HG03060 (cell line): Measurements from ENCODE around the gene WNT5B.
"Not testable (repeated sequence)": the region's sequence is repeated elsewhere in the genome, so short reads cannot be mapped to it uniquely, and the experiment has no call there.

Experiments
- ATAC-seq: cut with Tn5 transposase; IDR thresholded peaks from one replicate; pipeline ENCODE4 v1.9.1; 2021; ENCODE audit warnings: low read depth, moderate number of reproducible peaks; ENCODE audit not compliant: unreplicated experiment

WNT5B gene

DNA sequence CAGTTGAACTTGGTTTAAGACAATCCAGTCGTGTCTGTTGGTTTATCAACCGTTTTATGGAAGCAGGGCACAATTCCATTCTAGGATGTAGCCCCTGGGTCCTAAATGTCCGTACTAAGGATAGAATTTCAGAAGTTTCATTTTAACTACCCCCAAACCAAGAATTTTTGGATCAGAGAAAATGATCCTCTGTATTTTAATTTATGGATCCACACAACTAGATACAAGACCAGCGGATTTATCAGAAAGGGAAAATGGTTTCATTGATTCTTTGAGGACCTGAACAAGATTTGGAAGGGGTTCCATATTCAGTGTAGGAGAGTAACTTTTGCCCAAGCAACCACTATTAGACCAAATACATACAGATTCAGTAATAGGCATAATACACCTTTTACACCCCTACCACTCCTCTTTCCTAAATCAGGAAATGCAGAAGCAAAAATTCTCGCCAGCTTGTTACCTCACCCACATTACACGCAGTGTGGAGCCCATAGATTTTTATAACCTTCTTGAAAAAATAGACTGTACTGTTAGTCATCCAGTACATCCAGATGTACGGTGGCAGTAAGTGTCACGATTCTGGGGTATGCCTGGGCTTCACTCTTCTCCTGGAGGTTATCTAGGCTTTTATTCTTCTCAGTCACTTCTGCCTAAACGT, 33.2 kb upstream of the WNT5B start:
- no peak for ATAC-seq

DNA sequence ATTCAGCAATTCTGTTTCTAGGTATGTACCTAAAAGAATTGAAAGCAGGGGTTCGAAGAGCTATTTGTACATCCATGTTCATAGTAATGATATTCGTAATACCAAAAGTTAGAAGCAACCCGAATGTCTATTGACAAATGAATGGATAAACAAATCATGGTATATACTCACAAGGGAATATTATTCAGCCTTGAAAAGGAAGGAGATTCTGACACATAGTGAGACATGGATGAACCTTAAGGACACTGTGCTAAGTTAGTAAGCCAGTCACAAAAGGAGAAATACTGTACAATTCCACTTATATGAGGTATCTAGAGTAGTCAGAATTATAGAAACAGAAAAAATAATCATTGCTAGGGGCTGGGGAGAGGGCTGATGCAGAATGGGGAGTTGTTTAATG, 30.3 kb upstream of the WNT5B start:
- ATAC-seq, result no peak

DNA sequence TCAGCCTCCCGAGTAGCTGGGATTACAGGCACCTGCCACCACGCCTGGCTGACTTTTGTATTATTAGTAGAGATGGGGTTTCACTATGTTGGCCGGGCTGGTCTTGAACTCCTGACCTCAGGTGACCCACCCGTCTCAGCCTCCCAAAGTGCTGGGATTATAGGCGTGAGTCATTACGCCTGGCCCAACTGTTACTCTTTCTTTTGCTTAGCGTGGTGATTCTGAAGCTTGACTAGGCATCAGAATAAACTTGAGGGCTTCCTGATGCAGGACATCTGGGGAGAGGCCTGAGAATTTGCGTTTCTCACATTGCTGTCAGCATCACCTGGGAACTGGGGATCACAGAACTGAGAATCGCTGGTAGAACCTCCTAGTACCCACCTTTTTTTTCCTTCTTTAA, 26.3 kb upstream of the WNT5B start:
- ATAC-seq, result not testable (repeated sequence)

DNA sequence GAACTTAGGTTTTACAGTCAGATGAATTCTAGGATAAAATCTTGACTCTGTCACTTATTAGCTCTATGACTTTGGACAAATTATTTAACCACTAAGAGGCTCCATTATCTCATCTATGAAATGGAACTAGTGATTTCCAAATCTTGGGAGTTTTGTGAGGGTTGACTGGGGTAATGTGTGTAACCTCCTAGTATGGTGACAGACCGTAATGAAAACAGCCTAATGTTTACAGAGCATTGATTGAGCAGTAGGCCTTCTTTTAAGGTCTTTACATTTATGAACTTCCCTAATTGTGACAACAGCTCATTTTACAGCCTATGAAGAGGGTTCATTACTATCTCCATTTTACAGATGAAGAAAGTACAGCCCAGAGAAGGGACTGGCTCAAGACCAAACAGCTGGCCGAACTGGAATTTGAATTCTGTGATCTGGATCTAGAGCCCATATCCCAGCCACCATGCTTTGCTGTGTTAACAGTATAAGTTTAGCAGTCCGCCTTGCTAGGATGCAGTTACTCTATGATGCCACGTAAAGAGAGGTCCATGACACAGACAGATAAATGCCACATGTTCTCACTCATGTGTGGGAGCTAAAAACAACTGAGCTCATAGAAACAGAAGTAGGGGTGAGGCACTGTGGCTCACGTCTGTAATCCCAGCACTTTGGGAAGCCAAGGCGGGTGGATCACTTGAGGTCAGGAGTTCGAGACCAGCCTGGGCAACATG, 25.6 kb upstream of the WNT5B start:
- ATAC-seq, result no peak

DNA sequence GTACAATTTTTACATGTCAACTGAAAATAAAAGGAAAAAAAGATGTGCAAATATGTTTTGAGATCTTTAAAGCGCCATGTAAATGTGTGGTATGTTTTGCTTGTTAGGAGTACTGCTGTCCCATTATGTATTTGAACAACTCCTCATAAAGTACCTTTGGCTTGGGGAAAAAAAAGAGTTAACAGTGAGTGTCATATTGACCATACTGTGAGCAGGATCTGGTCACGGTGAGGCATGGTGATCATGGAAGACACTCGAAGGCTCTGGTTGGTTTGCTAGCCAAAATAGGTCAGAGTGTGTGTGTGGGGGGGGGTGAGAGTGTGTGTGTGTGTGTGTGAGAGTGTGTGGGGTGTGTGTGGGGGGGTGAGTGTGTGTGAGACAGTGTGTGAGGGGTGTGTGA, 24.6 kb upstream of the WNT5B start:
- no peak for ATAC-seq

DNA sequence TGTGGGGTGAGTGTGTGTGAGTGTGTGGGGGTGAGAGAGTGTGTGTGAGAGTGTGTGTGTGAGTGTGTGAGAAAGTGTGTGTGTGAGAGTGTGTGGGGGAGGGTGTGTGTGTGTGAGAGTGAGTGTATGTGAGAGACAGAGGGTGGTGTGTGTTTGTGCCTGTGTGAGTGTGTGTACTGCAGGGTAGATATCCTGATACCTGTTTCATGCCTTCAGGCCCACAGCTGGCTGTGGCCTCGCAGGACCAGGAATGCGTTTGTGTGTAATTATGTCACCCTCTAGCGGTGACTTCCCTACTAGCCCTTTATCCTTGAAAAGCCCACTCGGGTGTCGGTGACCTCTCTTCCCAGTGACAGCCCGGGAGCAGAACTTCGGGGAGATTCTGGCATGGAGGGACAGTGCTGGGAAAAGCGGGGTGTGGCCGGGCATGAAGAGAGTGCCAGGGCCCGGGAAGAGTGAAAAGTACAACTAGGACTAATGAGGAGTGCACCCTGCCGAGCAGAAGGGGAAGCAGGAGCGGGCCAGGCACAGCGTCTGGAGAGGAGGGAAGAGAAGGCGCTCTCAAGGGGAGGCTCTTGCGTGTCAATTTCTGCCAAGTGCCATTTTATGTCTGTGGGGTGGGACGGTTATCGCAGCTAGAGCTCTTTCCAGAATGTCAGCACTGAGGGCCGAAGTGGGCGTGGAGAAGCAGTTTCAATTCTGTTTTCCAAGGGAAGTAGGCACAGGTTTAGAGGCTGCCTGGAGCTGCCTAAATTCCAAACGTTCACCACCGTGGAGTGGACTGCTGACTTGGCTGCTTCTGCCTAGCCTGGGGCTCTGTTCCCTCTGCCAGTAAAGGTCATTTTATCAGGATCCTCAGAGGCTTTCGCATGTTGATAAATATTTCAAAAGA, 23.7 kb upstream of the WNT5B start:
- ATAC-seq, result no peak

DNA sequence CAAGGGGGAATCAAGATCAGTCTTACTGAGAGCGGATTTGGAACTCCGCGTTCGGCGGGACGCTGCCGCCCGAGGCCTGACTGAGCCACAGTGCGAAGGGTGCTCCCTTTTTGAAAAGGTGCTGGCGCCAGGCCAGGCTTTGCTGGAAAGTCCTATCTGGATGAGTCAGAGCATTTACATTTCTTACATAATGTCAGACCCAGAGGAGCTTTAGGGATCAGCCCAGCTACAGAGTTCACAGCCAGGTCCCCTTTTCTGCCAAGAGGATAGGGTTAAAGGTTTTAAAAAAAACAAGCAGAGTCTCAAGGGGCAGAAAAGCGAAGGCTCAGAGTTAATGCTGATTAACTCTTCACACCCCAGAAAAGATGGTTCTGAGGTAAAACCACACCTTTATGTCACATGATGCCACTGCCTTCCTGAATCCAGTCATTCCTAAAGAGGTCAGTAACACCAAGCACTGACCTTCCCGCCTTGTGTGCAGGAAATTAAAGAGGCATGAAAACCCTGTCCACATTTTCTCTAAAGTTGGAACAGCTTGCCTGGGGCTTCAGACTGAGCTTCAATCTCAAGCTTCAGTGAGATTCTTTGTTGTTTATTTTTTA, 22.9 kb upstream of the WNT5B start:
- ATAC-seq, result peak; percentile 68

DNA sequence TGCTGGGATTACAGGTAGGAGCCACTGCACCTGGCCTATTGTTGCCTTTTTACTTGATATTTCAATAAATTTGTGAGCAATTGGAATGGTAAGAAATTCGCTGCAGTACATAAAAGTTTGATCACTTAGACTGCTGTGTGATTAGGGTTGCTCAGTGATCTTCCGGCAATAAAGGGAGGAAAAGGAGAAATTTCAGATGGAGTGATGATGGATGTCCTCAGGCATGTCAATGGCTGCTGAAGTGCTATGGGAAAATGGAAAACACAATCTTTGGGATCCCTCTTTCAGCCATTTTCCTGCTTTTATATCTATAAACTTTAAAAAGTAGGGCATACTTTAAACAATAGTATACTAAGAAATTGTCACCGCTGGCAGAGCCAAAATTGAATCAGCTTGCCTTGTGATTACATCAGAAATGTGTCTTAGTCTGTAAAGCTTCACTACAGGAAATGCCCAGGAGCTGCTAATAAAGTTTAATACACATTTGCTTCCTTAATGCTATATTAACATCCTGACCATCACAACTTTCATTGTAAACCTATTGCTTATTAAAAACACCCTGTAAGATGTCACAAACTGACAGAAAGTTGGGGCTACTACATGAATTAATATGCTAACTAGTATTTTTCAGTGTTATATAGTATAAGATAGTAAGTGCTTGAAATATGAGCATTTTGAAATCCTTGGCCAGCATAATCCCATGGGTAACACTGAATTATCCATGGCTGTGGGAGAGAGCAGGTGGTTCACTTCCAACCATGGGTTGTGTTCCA, 20.9 kb upstream of the WNT5B start:
- ATAC-seq, result no peak

DNA sequence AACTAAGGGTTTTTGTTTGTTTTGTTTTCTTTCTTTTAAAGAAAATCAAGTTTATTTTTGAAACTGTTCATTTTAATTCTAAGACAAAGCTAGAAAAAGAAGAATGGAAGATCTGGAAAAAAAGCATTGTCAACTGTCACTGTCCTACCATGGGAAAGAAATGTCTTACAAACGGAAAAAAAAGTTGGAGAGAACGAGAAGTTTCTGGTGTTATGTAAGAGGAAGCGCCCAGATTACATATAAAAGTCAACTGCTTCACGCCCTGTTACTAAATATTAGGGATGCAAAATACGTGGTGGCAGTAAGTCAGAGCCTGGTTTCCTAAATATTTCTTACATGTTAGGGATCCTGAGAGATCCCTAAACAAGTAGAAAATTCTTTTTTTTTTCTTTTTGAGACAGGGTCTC, 20.3 kb upstream of the WNT5B start:
- no peak for ATAC-seq

DNA sequence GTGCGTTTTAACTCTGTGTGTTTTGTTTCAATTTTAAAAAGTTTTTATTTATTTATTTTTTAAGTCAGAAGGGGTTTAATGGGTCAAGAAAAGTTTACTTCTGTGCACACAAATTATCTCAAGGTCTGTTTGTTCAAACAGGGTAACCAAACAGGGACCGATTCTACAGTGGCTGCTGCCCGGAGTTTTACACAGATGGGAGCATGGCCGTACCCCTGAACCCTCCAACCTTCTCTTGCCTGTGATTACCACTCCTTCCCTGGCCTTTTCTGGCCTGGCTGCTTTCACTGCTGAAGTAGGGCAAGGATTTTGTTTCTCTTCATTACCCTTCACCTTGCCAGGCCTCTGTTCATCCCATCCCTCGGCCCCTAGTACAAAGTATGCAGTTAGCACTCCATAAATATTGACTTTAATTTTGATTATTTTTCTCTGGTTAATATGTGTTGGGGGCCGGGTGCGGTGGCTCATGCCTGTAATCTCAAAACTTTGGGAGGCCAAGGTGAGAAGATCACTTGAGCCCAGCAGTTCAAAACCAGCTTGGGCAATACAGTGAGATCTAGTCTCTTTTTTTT, 18.9 kb upstream of the WNT5B start:
- ATAC-seq, result no peak

DNA sequence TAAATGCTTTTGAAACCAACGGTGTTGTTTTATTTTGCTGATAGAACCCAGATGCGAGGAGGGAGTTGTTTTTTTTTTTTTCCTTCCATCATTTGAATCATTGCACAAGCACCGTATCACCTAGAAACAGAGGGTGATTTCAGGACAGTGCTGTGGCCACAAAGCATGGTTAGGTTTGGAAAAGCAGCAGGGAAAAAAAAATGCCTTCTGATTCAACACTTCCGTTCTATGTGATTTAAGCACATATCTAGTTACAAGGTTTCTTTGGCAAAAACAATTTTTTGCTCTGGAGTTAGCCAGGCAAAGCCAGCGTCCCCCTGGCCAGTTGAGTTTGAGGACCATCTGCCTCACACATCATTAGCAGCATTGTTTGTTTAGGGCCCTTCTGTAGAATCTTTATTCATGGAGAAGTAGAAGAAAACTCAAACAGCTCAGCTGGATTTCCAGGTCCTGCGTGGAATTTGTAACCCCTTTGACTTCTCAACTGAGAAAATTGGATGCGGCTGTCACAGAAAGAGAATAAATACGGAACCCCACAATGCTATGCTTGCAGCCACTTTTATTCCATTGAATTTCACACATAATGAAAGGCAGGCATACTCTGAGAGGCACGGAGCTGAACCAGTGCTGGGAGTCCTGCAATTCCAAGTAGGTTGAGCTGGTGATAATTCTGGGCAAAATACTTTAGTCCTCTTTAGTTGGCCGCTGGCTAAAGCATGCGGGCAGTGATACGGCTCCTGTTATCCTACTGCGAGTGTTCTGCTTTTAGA, 17.0 kb upstream of the WNT5B start:
- no peak for ATAC-seq

DNA sequence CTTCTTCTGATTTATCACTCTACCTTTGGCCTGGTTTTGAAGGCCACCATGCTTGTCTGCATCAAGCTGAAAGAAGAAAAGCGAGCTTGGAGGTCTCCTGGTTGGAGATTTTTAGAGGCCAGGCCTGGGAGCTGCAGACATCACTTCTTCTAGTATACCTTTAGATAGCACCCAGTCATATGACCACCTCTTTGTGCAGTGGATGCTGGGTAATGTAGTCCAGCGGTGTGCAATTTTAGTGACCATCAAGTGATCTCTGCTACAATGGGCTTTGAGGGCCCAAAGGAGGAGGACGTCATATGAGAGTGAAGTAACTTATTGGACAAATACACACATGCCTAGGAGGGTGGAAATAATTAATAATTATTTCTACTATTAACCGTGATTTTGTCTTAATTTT, 15.2 kb upstream of the WNT5B start:
- no peak for ATAC-seq

DNA sequence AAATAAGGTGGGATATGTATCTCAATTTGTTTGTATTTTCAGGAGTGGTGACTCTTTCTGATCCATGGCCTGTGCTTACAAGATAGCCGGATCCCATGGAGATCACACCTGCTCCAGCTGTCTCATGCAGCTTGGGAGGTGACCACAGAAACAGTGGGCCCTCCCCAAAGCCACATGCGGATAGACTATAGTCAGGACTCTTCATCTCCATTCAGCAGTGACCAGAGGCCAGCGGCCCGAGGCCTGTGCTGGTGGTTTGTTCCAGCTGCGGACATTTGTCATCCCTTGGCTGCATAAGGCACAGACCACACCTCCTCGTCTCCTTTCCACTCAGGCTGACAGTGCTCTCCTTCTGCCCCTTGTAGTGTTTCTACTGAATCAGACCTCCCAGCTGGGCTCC, 14.7 kb upstream of the WNT5B start:
- no peak for ATAC-seq

DNA sequence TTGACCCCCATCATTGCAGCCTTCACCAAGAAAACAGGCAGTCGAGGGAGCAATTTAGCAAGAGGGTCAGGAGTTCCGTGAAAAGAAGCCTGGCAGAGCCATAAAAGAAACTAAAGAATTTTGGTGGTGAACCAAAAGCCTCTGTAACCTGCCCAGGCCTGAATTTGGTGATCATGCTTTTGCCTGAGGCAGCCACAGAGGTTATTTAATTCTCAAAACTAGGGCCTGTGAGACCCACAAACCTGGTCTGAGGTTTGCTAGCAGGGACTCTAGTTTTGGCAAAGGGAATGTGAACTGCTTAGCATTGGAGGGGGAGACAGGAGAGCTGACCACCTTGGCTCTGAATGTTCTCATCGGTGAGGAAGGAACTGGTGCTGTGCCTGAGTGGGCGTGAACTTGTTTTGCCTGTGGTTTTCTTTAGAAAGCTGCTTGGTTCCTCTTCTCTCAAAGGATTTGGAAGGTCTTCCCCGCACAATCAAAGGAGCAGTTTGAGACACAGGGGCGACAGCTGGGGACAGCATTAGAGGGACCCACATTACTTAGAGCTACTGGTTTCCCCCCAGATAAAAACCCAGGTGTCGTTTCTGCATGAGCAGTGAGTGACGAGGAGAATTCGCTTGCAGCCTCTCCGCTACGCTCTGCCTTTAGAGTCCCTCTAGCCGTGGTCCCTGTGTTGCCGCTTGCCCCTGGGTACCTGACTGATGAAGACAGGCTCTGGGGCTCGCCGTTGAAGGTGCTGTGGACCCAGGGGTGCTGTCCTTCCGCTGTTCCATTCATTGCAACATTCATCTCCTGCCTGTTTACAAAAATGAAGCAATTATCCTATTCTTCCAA, 12.6 kb upstream of the WNT5B start:
- no peak for ATAC-seq

DNA sequence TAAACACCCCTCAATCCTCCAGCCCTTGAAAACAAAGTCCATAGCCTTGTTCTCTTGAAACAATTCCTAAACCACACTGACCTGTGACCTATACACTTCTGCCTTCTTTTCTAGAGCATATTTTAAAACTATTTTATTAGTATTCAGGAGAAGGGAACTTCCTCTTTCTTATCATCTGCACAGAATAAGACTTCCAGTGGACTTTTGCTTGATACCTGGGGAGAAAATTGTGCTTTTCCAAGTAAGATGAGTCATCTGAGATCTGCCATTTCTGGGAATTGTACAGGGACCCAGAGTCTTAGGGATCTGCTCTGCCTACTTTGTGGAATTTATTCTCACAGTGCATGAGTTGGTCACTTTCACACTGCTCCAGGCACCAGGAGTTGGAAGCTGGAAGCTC, 10.5 kb upstream of the WNT5B start:
- no peak for ATAC-seq

DNA sequence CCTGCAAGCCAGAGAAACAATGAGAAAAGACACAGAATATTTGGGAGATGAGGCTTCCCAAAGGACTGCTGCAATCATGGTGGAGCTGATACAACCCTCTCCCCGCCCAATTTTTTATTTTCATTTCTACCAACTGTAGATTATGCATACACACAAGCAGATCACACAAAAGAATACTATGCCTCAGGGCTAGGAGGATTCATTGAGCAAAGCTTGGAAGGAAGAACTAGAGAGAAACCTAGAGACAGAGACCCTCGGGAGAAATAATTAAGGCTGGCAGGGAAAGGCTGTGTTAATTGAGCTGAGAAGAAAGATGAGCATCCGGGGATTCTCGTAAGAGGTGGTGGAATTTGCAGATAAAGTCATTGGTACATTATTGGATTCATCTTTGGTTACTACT, 9.9 kb upstream of the WNT5B start:
- ATAC-seq, result no peak

DNA sequence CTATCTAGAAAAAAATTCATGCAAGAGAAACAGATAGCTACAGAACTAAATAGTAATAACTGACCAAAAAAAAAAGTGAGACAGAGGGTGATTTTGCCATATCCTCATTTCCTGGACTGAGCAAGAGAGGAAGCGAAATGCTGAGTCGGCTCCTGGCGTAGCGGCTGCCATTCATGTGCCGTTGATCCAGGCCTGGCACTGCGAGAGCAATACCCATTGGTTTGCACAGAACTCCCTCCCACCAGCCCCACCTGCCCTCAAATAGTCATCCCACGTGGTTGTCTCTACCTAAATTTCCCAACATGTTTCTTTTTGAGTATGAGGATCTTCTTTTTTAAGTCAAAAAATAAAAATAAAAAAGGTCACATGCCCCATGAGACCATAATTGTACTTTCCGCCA, 9.4 kb upstream of the WNT5B start:
- no peak for ATAC-seq

DNA sequence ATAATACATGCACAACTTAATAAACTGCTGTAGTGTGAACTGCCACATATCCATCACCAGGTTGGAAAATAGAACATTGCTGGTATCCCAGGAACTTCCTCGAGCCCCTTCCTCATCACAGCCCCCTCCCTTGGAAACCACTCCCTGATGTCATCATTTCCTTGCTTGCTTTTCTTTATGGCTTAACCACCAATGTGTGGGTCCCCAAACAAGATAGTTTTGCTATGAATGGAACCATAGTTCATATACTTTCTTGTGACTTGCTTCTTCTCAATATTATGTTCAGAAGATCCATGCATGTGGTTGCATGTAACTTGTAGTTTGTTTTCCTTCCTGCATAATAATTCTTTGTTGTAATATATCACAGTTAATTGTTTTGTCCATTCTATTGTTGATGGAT, 8.9 kb upstream of the WNT5B start:
- ATAC-seq, result no peak
